ENCODE results near the gene GNG7.

DNA sequence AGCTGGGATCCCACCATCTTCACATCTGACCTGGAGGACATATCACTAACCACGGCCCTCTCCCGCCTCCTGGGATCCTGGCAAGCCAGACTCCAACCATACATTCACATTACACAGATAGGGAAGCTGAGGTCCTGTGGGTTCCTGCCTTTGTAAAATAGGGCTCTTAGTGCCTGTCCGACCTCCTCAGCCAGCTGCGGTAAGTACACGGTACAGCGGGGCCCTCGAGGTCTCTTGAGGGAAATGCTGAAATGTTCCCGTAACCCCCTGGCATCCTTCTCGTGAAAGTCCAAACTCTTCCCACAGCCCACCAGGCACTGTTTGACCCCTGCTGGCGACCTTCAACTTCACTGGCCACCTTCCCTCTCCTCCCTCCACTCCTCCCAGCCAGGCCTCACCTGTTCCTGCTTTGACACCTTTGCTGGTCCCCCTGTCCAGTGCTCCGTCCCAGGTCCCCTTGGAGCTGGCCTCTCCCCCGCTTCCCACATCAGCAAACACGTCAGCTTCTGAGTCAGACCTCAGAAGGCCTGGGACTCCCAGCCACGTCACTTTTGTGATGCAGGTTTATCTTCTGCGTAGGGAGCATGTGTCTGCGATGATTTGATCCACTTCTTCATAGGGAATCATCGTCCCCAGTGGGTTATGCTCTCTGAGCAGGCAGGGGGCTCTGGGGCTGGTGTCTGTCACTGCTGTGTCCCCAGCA lies 8.8 kb upstream of the GNG7 start:
- TF ChIP-seq, protein P1, sequence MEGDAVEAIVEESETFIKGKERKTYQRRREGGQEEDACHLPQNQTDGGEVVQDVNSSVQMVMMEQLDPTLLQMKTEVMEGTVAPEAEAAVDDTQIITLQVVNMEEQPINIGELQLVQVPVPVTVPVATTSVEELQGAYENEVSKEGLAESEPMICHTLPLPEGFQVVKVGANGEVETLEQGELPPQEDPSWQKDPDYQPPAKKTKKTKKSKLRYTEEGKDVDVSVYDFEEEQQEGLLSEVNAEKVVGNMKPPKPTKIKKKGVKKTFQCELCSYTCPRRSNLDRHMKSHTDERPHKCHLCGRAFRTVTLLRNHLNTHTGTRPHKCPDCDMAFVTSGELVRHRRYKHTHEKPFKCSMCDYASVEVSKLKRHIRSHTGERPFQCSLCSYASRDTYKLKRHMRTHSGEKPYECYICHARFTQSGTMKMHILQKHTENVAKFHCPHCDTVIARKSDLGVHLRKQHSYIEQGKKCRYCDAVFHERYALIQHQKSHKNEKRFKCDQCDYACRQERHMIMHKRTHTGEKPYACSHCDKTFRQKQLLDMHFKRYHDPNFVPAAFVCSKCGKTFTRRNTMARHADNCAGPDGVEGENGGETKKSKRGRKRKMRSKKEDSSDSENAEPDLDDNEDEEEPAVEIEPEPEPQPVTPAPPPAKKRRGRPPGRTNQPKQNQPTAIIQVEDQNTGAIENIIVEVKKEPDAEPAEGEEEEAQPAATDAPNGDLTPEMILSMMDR (IDR thresholded peaks at IDR 0.05) = no peak
- TF ChIP-seq POLR2AphosphoS5 (IDR thresholded peaks at IDR 0.05) = no peak
- TF ChIP-seq POLR2A (IDR thresholded peaks at IDR 0.05) = no peak
- TF ChIP-seq EP300 (IDR thresholded peaks at IDR 0.05) = no peak
